ENCODE measurements around the gene CHIC2.

Gene CHIC2

DNA sequence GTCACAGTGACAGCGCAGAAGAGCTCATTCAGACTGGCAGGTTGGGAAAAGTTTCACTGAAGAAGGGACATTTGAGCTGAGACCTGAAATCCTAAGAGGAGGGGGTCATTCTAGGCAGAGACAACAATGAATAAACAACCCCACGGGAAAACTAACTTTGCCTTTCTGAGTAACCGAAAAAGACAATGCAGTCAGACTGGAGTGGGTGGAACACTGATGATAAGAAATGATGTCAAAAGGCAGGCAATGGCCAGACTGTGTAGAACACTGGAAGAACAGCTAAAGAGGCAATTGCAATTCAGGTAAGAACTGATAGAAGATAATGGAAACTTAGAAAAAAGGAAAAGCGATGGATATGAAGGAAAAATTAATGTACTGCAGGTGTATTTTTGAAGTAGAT, 73.8 kb downstream of the CHIC2 start:
- peak; percentile 28 for DNase-seq (ENCODE audit: low read depth)
- H3K4me3 ChIP-seq (ENCODE audit: low read depth, low read length), result no peak overlapping the region
- TF ChIP-seq, protein P1, sequence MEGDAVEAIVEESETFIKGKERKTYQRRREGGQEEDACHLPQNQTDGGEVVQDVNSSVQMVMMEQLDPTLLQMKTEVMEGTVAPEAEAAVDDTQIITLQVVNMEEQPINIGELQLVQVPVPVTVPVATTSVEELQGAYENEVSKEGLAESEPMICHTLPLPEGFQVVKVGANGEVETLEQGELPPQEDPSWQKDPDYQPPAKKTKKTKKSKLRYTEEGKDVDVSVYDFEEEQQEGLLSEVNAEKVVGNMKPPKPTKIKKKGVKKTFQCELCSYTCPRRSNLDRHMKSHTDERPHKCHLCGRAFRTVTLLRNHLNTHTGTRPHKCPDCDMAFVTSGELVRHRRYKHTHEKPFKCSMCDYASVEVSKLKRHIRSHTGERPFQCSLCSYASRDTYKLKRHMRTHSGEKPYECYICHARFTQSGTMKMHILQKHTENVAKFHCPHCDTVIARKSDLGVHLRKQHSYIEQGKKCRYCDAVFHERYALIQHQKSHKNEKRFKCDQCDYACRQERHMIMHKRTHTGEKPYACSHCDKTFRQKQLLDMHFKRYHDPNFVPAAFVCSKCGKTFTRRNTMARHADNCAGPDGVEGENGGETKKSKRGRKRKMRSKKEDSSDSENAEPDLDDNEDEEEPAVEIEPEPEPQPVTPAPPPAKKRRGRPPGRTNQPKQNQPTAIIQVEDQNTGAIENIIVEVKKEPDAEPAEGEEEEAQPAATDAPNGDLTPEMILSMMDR (conservative IDR thresholded peaks at IDR 0.05; ENCODE audit: low read depth, low read length), result no peak

DNA sequence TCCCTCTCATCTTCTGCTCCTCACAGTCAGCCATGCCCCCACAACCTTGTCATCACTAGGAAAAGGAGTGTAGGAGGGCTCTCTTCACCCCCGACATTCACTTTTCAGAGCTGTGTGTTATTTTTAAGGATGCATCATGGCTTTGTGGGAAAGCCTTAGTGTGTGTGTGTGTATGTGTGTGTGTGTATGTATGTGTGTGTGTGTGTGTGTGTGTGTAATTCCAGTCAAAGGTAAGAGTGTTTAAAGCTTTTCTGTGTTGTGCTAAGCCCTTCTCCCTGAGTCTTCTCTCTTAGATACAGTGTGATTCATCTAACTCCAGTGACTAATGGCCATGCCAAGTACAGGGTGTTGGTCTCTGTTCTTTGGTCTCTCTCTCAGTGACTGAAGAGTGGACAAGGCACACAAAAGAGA, 76.6 kb downstream of the CHIC2 start:
- H3K4me3 ChIP-seq (ENCODE audit: low read depth, low read length), result no peak overlapping the region
- peak; percentile 64 for DNase-seq (ENCODE audit: low read depth)
- TF ChIP-seq, protein P1 (conservative IDR thresholded peaks at IDR 0.05; ENCODE audit: low read depth, low read length), result no peak

DNA sequence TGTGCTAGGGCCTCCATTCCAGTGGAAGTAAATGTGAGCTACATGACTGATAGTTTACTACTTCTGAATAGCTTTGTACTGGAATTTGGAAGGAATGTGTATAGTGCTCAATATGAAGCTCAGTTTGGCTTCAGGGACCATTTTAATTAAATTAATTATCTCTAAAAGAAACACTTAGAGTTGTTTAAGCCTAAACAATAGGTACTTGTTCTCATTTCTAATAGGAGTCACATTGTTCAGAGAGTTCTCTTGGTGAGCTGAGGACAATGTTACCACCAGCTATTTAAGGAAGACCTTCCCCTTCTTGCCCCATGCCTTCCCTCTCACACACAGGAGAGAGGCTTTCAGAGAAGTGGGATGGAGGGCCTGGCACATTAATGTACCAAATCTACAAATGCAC, 78.3 kb downstream of the CHIC2 start:
- no peak overlapping the region for H3K4me3 ChIP-seq (ENCODE audit: low read depth, low read length)
- TF ChIP-seq, protein P1 (conservative IDR thresholded peaks at IDR 0.05; ENCODE audit: low read depth, low read length), result no peak
- DNase-seq (ENCODE audit: low read depth), result peak; percentile 16

DNA sequence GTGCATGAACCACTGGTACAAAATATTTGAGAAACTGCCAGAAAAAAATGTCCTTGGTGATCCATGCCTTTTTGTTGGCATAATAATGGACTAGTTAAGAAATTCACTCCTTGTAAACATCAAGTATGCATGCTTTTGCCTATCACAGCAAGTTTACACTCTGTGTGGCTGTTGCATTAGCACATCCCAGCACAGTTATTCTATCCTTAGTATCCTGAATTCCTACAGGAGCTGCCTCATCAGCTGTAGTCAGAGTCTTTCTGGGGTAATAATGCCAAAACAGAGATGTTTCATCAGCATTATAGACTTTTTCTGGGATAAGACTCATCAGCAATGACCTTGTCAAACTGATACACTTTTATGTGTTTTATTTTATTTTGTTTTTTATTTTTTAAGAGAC, 82.8 kb downstream of the CHIC2 start:
- H3K4me3 ChIP-seq (ENCODE audit: low read depth, low read length), result no peak overlapping the region
- TF ChIP-seq, protein P1 (conservative IDR thresholded peaks at IDR 0.05; ENCODE audit: low read depth, low read length), result no peak
- no peak for DNase-seq (ENCODE audit: low read depth)

DNA sequence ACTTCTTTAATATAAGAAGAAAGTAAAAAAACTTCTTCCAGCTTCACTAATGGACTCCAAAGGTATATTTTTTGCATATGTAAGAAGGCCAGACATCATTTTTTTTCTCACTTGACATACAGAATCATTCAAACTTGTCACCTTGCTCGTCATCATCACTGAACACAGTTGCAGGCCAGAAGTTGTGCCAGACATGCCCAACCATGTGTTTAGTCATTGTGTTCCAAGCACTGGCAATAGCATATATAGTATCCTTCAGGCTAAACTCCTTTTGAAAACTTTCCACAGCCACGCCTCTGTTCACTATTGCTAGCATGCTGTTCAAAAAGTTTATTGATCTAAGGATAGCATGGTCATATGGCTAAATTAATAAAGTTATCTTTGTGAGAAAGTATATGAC, 83.3 kb downstream of the CHIC2 start:
- TF ChIP-seq, protein P1 (conservative IDR thresholded peaks at IDR 0.05; ENCODE audit: low read depth, low read length), result no peak
- no peak overlapping the region for H3K4me3 ChIP-seq (ENCODE audit: low read depth, low read length)
- DNase-seq (ENCODE audit: low read depth), result no peak

DNA sequence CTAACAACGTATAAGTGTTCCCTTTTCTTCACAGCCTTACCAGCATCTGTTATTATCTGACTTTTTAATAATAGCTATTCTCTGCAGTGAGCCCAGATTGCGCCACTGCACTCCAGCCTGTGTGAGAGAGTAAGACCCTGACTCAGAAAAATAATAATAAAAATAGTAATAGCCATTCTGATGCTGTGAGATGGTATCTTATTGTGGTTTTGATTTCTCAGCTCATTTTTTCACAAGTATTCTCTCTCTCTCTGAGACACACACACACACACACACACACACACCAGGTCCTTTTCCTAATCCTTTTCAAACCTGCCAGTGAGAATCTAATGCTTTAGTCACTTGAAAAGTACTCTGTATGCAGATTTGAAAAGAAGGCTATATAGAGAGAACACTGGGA, 89.8 kb downstream of the CHIC2 start:
- TF ChIP-seq, protein P1 (conservative IDR thresholded peaks at IDR 0.05; ENCODE audit: low read depth, low read length), result no peak
- no peak for DNase-seq (ENCODE audit: low read depth)
- no peak overlapping the region for H3K4me3 ChIP-seq (ENCODE audit: low read depth, low read length)

DNA sequence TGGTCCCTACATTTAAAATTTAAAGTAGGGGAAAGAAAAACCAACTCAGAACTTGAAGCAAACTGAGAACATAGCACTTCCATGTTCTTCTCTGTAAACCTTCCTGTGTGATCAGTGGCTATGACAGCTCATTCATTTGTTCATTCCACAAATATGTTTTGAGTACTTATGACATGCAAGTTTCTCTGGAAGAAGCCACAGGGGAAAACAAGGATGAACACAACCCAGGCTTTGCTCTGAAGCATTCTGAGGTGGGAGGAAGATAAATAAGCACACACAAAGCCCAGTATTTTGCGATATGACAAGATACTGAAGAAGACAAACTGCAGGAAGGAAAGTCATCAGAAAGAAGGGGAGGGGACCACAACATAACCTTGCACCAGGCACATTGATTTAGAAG, 96.4 kb downstream of the CHIC2 start:
- TF ChIP-seq, protein P1 (conservative IDR thresholded peaks at IDR 0.05; ENCODE audit: low read depth, low read length), result no peak
- no peak for DNase-seq (ENCODE audit: low read depth)
- H3K4me3 ChIP-seq (ENCODE audit: low read depth, low read length), result no peak overlapping the region

All from choroid plexus epithelial cell (primary cell).